GM04503 (cell line): ENCODE measurements around the gene PDE4D.
"Not testable (repeated sequence)": the region's sequence is repeated elsewhere in the genome, so short reads cannot be mapped to it uniquely, and the experiment has no call there.

Experiments used
- DNase-seq: peaks from one replicate; pipeline ENCODE4 v3.0.0-alpha.2; 2012; ENCODE audit warnings: low read depth

PDE4D gene

GRCh38 chr5:59703789-59704188 is 189.7 kb downstream of the PDE4D start:
- DNase-seq: no peak

DNA sequence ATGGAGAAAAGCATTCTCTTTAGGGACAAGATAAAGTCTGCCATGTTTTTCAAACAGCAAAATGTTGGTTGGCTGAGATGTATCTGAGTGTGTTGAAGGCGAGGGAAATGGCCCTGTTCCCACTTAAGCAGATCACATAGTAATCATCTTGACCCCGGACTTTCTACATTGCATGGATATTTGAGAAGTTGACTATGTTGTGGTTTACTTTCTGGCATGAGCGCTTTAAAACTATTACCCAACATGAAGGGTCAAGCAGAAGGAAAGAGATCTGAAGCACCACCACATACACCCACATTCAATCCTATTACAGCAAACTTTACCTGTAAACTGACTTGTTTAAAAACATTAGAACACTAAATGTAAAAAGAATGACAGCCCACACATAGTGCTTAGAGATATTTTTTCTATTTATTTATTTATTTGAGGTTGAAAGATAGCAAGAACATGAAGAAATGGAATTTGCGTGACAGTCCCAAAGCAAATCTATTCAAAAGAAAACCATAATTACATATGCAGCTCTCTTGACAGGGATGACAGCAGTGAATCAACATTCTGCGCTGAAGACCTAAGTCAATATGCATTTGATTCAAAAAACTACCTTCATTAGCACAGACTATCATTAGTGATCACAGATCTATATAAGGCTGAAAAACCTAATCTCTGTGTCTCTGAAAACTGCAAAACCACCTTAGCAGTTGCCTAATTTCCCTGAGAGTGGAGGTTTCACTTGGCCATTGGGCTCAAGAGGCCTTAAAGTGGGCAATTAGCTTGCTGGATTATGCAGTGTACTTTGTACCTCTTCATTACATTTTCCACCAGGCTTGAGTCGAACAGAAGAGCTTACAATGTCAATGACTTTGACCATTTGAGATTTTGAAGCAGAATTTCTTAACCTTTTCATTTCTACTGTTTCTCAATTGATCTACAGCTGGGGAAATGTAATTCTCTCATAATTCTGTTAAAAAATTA is 195.0 kb downstream of the PDE4D start:
- DNase-seq: no peak

DNA sequence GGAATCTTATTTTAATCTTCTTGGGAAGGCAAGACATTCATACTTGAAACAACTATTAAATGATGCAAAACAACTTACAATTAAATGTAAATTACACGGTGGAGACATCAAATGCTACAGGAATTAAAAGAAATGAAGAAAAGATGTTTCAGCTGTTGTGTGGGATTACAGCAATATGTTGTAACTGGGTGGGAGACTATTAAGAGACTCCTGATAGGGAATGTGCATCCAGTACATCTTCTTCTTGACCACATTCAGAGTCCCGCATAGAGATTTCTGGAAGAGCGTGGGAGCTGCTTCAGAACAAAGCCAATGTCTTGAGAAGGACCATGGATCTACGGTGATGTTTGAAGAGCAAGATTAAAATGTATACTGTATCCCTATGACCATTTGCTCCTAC is 199.1 kb downstream of the PDE4D start:
- no peak for DNase-seq

DNA sequence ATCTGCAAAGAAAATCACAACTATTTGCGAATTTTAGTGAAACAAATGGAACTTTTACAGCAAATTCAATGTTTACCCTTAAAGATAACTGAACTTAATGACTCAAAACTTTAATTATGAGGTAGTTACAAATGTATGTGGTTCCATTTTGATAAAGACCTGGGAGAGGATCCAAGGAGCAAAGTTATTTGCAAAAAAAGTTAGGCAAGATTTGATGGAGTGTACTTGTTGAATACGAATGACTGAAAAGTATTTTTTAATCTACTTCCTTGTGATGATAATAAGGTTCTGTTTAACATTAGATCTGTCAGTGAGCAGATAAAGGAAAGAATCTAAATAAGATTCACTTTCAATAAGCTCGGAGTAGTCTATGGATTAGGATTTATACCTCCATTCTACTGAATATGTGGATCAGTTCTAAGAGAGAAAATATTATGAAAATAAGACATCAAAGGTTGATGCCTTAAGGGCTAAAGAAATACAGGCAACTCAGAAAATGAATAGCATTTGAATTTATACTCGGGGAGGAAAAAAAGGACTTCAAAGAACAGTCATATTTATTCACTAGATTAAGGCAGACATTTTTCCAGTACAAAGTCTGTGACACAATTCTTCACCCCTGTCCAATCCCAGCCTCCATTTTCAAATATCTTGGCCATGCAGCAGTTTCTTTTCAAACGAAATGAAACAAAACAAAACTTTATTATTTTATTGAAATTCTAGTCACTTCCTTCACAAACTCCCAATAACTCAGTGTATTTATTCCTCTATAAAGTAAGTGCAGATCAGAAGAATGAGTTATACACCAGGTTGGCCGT is 199.8 kb downstream of the PDE4D start:
- DNase-seq: no peak

GRCh38 chr5:59685793-59686192 is 207.7 kb downstream of the PDE4D start:
- DNase-seq: no peak

DNA sequence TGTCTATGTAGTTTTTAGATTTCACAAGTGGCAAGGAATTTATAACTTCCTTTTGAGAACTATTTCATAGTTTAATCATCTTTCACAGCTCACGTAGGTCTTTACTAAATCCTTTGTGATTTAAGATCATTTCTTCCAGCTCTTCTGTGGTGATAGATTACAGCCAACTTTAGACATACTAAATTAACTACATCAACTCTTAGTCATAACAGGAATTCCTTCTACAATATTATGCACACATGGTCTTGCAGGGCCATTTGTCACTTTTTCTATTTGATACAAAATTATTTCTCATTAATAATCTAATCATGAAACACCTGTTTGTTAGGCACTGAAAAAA is 208.4 kb downstream of the PDE4D start:
- no peak for DNase-seq

DNA sequence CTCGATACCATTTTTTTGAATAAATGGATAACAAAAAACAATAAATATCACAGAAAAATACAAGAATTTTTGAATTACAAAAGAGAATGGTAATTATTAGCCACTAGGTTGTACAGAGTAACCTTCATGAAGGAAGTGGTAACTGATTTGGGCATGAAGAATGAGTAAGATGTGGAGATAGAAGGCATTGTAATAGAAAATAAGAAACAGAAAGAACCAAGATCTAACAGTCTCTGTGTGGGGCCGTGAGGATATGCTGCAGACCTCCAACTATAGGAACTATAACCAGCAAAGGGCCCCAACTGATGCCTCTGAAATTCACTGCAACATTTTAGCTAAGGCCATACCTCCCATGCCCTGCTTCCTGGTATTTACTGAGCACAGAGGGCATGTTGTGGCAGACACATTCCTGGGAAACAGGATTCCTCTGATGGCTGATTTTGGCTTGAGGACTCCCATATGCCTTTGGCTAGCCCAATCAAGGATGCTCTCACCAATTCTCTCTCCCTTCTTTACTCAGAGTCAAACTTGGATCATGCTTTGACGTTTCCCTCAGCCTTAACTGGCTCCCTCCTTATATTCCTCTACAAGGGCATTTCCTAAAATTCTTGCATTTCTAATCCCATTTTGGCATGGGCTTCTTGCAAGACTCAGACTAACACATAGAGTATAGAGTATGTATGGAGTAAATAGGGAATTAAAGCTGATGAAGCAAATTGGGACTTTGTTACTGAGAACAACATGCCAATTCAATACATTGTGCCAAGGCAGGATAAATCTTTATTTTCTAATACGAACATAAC is 208.9 kb downstream of the PDE4D start:
- DNase-seq: no peak

- DNase-seq: no peak
Measured at GRCh38 chr5:59683311-59683710, 210.2 kb downstream of the PDE4D start.

DNA sequence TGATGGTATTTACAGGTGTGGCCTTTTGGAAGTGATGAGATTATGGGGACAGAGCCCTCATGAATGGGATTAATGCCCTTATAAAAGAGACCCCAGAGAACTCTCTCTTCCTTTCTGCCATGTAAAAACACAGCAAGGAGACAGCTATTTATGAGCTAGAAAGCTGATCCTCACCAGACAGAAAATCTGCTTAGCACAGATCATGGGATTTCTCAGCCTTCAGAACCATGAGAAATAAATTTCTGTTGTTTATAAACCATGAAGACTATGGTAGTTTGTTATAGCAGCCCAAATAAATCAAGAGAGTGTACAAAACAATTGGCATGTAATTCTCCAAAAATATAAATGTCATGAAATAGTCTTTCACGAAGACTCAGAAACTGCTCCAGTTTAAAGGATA is 211.0 kb downstream of the PDE4D start:
- DNase-seq: no peak

DNA sequence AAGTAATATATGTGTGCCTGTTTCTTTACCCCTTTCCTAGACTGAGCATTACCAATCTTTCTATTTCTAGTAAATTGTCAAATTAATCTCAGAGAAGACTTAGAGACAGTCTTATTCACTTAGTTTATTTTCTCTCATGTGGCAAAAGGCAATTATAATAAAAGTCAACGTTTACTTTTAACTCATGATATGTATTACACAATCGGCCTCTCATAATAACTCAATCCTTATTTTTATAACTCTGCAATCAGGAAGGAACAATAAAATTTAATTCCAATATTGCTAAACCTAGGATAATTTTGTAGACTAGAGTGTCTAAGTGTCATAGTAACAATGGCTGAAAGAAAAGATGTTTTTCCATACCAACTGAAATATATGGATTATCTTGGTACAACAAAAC is 214.6 kb downstream of the PDE4D start:
- no peak for DNase-seq

- DNase-seq: no peak
Measured at GRCh38 chr5:59674763-59675162, 218.8 kb downstream of the PDE4D start.

DNA sequence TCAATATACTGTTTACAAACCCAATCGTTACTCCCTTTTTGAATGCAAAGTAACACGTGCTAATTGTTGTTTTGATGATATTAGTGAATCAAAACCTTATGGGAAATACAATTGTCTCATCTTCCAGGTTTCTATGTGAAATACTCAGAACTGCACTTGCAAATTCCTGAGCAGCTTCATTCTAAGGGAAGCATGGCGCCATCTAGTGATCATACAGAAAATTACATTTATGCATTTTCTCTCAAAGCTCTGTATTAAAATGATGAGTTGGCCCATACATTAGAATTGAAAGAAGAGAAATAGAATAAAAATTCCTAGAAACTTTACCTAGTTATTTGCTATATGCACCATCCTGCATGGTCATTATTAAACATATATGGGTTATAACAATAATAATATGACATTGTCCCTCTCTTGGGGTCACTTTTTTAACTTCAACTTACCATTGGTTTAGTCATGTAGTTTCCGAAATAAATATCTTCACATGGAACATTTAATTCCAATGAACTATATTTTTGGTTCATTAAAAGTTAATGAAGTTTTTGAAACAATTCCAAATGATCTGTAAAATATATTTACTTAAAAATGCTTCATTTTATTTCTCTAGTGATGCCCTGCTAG is 220.0 kb downstream of the PDE4D start:
- DNase-seq: no peak

- no peak for DNase-seq
Measured at GRCh38 chr5:59666440-59667068, 227.0 kb downstream of the PDE4D start.

DNA sequence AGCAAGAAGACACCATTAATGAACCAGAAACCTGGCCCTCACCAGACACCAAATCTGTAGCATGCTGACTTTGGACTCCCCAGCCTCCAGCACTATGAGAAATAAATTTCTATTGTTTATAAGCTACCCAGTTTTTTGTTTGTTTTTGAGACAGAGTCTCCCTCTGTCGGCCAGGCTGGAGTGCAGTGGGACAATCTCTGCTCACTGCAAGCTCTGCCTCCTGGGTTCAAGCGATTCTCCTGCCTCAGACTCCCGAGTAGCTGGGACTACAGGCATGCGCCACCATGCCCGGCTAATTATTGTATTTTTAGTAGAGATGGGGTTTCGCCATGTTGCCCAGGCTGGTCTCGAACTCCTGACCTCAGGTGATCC is 227.7 kb downstream of the PDE4D start:
- DNase-seq: not testable (repeated sequence)

DNA sequence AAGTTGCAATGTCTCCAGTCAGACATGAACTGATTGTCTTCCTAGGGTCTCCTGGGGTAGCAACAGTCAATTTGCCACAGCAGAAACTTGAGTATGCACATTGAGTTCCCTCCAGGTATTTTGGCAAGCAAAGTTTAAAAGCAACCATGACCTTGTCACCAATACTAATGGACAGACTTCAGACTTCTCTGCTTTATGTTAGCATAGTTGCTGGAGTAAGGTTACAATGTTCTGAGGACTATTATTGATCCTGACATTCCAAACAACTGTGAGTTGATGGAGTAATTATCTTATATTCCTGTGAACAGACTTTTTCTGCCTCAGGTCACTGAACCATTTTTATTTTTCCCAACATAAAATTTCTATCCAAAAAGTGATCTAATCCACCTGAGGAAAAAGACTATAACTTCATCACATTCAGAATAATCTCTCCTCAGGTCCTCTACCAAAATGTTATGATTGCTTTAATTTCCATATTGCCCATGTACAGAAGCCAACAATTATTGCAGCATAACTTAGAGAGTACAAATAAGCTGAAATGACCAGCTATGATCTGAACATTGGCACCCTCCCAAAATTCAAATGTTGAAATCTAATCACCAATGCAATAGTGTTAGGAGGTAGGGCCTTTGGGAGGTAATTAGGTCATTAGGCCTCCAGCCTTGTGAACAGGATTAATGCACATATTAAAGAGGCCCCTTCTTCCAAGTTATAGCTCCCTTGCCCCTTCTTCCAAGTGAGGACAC is 228.3 kb downstream of the PDE4D start:
- no peak for DNase-seq

DNA sequence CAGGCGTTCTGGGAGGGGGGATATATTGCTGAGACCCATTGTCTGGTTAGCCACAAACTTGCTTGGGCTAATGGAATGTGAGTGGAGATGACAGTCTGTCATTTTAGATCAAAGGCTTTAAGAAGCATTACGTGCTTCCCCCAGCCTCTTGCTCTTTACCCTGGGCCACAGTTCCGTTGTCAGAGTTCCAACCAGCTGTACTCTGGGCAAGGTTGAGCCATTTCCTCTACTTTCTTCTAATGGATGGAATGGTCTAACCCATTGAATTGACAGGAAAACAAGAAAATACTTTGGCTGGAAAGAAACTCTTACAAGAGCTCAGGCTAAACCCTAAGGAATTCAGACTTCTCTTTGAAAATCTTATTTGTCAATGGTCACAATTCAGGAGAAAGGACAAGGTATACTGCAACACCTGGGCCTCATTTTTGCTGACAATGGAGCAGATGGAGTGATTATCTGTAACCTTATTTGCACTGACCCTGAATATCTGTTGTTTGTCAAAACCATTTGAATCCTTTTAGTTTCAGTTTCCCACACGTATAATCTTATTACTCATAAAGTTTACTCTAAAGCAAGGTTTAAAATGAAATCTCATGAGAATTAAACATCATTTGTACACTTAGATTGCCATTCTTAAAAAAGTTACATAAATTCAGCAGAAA is 231.4 kb downstream of the PDE4D start:
- DNase-seq: no peak

DNA sequence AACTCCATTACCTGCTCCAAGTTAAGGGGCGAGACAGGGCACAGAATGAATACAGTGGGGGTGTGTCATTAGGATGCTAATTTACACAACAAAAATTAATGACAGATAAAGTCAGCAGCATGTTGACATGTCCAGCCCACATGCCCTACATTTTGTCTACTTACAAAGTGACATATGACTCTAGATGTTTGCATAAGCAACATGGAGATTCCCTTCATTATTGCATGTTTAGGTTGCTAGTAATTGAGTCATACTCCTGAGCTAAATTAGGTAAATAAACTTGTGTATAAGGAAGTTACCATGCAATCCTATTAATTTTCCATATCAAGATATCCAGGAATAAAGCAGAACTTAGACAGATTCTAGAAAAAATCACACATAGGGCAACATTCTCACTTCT is 232.2 kb downstream of the PDE4D start:
- DNase-seq: no peak

DNA sequence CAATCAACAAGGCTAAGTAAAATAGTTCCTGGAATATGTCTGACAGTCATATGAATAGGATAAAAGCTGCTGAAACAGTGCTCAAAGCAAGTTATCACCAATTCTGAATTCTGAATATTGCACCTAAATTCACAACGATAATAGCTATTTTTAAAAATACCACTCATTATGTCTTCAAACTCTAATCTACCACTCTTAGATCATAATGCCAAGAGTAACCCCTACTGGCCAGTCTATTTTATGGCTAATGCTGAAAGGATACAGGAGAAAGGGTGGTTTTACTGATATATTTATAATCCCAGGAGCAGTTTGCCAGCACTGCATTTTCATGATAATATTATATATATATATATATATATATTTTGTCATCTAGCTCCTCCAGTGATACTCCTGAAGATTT is 232.8 kb downstream of the PDE4D start:
- DNase-seq: no peak

DNA sequence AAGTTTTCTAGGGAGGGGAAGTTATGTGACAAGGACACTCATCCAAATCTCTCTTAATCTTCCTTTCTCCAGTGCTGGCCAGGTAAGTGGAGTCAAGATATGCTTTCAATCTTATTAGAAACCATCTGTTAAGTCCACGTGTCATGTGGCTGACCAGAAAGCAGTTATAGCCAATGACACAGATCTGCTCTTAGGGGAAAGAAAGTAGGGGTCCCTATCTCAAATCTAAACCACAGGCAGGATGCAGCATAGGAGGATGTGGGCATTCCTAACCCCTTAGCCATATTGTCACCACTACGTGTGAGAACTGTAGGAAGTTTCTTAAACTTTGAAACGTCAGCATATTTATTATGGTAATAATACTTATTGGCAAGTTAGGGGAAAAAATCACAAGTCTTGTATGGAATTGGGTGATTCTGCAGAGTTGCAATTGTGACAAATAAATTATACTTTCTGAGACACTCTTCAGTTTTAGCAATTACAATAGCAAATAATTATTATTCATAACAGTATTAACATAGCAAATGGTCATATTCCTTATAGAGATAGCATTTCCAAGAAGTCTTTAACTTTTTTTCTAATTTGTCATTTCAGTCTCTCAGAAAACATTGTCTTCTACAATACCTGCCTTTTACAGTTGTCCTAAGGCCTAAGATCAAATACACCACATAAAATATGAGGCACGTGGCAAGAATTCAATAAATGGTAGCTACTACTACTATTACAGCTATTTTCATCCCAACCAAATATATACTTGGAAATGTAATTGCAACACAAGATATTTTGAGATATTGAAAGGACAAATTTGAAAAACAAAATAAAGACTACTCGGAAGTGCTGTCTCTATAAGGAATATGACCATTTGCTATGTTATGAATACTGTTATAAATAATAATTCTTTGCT is 236.9 kb downstream of the PDE4D start:
- DNase-seq: no peak
